HS-27A (cell line): ENCODE results near the gene GTF3C4.

Experiments
- DNase-seq: peaks from one replicate; pipeline ENCODE4 v3.0.0-alpha.2; 2012; ENCODE audit warnings: low read depth, missing footprints

GTF3C4 gene

GRCh38 chr9:132731230-132731629 is 61.0 kb downstream of the GTF3C4 start:
- no peak for DNase-seq

- no peak for DNase-seq
These were observed 62.3 kb downstream of the GTF3C4 start for GRCh38 chr9:132732326-132733259.

GRCh38 chr9:132733260-132733815 is 63.1 kb downstream of the GTF3C4 start:
- no peak for DNase-seq

- DNase-seq, result no peak
These were observed 69.5 kb downstream of the GTF3C4 start for GRCh38 chr9:132739710-132740310.

- DNase-seq, result no peak
These were observed 70.5 kb downstream of the GTF3C4 start for GRCh38 chr9:132740526-132741309.

- DNase-seq, result no peak
These were observed 72.6 kb downstream of the GTF3C4 start for GRCh38 chr9:132742821-132743311.

GRCh38 chr9:132743931-132744479 is 73.7 kb downstream of the GTF3C4 start:
- no peak for DNase-seq
